Mesenchymal stem cell (in vitro differentiated cells and primary cell): ENCODE measurements around the gene HLA-DPA1.

Experiments
- DNase-seq: peaks from one replicate; pipeline ENCODE4 v3.0.0-alpha.2; 2013
- H2AFZ ChIP-seq: one replicate; pipeline ENCODE4 v1.6.1; 2013; ENCODE audit warnings: low read depth, mild to moderate bottlenecking, control low read depth, inconsistent platforms, low read length, moderate library complexity
- H2AK5ac ChIP-seq: 2 replicates; pipeline ENCODE4 v1.6.1; 2013; ENCODE audit warnings: low read length, moderate library complexity, mild to moderate bottlenecking, inconsistent platforms; ENCODE audit not compliant: severe bottlenecking
- H2BK120ac ChIP-seq: one replicate; pipeline ENCODE4 v1.6.1; 2013; ENCODE audit warnings: low read depth, mild to moderate bottlenecking, inconsistent platforms, low read length, moderate library complexity
- H2BK12ac ChIP-seq, 2 experiments: one replicate each; pipeline ENCODE4 v1.6.1; 2013; ENCODE audit warnings: inconsistent platforms in 2 of 2, low read length in 2 of 2, mild to moderate bottlenecking in 2 of 2, moderate library complexity in 2 of 2, control low read depth in 1 of 2
- H2BK15ac ChIP-seq: one replicate; pipeline ENCODE4 v1.6.1; 2013; ENCODE audit warnings: mild to moderate bottlenecking, low read depth, inconsistent platforms; ENCODE audit not compliant: poor library complexity, severe bottlenecking
- H2BK5ac ChIP-seq: 2 replicates; pipeline ENCODE4 v1.6.1; 2013; ENCODE audit warnings: low read depth, mild to moderate bottlenecking, low read length, control low read depth, inconsistent platforms; ENCODE audit not compliant: poor library complexity, severe bottlenecking
- H3K14ac ChIP-seq, 2 experiments: one replicate each; pipeline ENCODE4 v1.6.1; 2013; ENCODE audit warnings: inconsistent platforms in 2 of 2, low read length in 2 of 2, control low read depth in 1 of 2, mild to moderate bottlenecking in 1 of 2, moderate library complexity in 1 of 2
- H3K18ac ChIP-seq, 2 experiments: one replicate each; pipeline ENCODE4 v1.6.1; 2013; ENCODE audit warnings: inconsistent platforms in 2 of 2, low read length in 2 of 2, control low read depth in 1 of 2, low read depth in 1 of 2, mild to moderate bottlenecking in 1 of 2
- H3K23ac ChIP-seq, 2 experiments: one replicate each; pipeline ENCODE4 v1.6.1; 2013; ENCODE audit warnings: inconsistent platforms in 2 of 2, low read length in 2 of 2, mild to moderate bottlenecking in 2 of 2, moderate library complexity in 2 of 2, control low read depth in 1 of 2
- H3K27ac ChIP-seq: 2 replicates; pipeline ENCODE4 v1.5.1; 2013; ENCODE audit warnings: mild to moderate bottlenecking, moderate library complexity, low read length, control low read depth, inconsistent platforms; ENCODE audit not compliant: poor library complexity, severe bottlenecking
- H3K27me3 ChIP-seq, 2 experiments: 2 replicates each; pipeline versions ENCODE4 v1.6.1 to v1.7.0; 2013; ENCODE audit warnings: low read length in 2 of 2, mild to moderate bottlenecking in 2 of 2, moderate library complexity in 2 of 2, control low read depth in 1 of 2, inconsistent platforms in 1 of 2; ENCODE audit not compliant: control insufficient read depth in 1 of 2, insufficient read depth in 1 of 2
- H3K36me3 ChIP-seq, 2 experiments: 2 replicates each; pipeline versions ENCODE4 v1.6.1 to v1.7.0; 2013; ENCODE audit warnings: low read length in 2 of 2, control low read depth in 1 of 2, inconsistent platforms in 1 of 2, low read depth in 1 of 2, mild to moderate bottlenecking in 1 of 2; ENCODE audit not compliant: insufficient read depth in 2 of 2, control insufficient read depth in 1 of 2
- H3K4ac ChIP-seq, 2 experiments: one replicate each; pipeline ENCODE4 v1.6.1; 2013; ENCODE audit warnings: inconsistent platforms in 2 of 2, low read length in 2 of 2, mild to moderate bottlenecking in 2 of 2, moderate library complexity in 2 of 2, control low read depth in 1 of 2, low read depth in 1 of 2
- H3K4me1 ChIP-seq: 2 replicates; pipeline ENCODE4 v1.6.1; 2013; ENCODE audit warnings: low read depth, low read length, control low read depth; ENCODE audit not compliant: control insufficient read depth, insufficient read depth
- H3K4me2 ChIP-seq: 2 replicates; pipeline ENCODE4 v1.6.1; 2013; ENCODE audit warnings: low read length, mild to moderate bottlenecking, inconsistent platforms; ENCODE audit not compliant: poor library complexity, severe bottlenecking
- H3K4me3 ChIP-seq, 2 experiments: 2 replicates each; pipeline versions ENCODE4 v1.5.1 to v1.7.0; 2013; ENCODE audit warnings: low read length in 2 of 2, mild to moderate bottlenecking in 2 of 2, control low read depth in 1 of 2, low read depth in 1 of 2; ENCODE audit not compliant: insufficient read depth in 1 of 2
- H3K79me1 ChIP-seq: replicated peaks from 2 replicates; pipeline ENCODE4 v1.6.1; 2013; ENCODE audit warnings: mild to moderate bottlenecking, control low read depth, low read length, inconsistent platforms; ENCODE audit not compliant: poor library complexity, severe bottlenecking
- H3K9ac ChIP-seq: 2 replicates; pipeline ENCODE4 v1.7.0; 2013; ENCODE audit warnings: mild to moderate bottlenecking, low read length, moderate library complexity
- H3K9me3 ChIP-seq: 2 replicates; pipeline ENCODE4 v1.7.0; 2013; ENCODE audit warnings: mild to moderate bottlenecking, low read length; ENCODE audit not compliant: control insufficient read depth
- H4K8ac ChIP-seq: one replicate; pipeline ENCODE4 v1.6.1; 2013; ENCODE audit warnings: inconsistent platforms, mild to moderate bottlenecking, low read length, moderate library complexity
- H4K91ac ChIP-seq: one replicate; pipeline ENCODE4 v1.6.1; 2013; ENCODE audit warnings: mild to moderate bottlenecking, low read length, inconsistent platforms
- WGBS: methylation state at CpG from one replicate; pipeline ENCODE4 v1.1.7; 2013; ENCODE audit warnings: mixed read lengths; 5-methylcytosine and 5-hydroxymethylcytosine counted together

HLA-DPA1 gene

GRCh38 chr6:33070909-33071308, 2.5 kb downstream of the HLA-DPA1 start:
- Histone ChIP-seq H2AK5ac (no peak overlapping the region), H2BK120ac (no peak overlapping the region), H3K4ac (no peak overlapping the region), H2AFZ (no peak overlapping the region), H3K4me1 (no peaks in the 10 kb centered on the region), H3K23ac (no peak overlapping the region), H3K9me3 (no peaks in the 10 kb centered on the region), H3K79me1 (no peaks in the 10 kb centered on the region), H3K36me3 (peaks cover 0 to 49% of the 10 kb centered on the region in 2 experiments), H3K27me3 (peaks cover 0 to 3% of the 10 kb centered on the region in 2 experiments), H2BK15ac (no peak overlapping the region), H4K8ac (no peak overlapping the region), H3K14ac (no peak overlapping the region), H3K4me2 (no peak overlapping the region), H4K91ac (no peak overlapping the region), H3K4me3 (no peak overlapping the region), H3K9ac (no peak overlapping the region), H2BK5ac (no peak overlapping the region), H3K27ac (no peak overlapping the region), H2BK12ac (no peak overlapping the region), H3K18ac (no peak overlapping the region)
- WGBS: 86% methylated on average over 1 of the region's 2 CpGs
- no peak for DNase-seq

GRCh38 chr6:33069021-33069738, 4.3 kb downstream of the HLA-DPA1 start:
- no peaks in the 10 kb centered on the region for H3K79me1 ChIP-seq
- no peak overlapping the region for H2BK120ac ChIP-seq
- no peak overlapping the region for H3K27ac ChIP-seq
- no peaks in the 10 kb centered on the region for H3K9me3 ChIP-seq
- no peak overlapping the region for H2AFZ ChIP-seq
- no peak overlapping the region for H3K4me3 ChIP-seq
- H3K9ac ChIP-seq: no peak overlapping the region
- no peak overlapping the region for H2BK5ac ChIP-seq
- no peak overlapping the region for H3K23ac ChIP-seq
- H3K4me1 ChIP-seq: no peaks in the 10 kb centered on the region
- peaks cover 0 to 49% of the 10 kb centered on the region in 2 experiments for H3K36me3 ChIP-seq
- no peak for DNase-seq
- H2BK15ac ChIP-seq: no peak overlapping the region
- no peak overlapping the region for H2AK5ac ChIP-seq
- peaks cover 0 to 9% of the 10 kb centered on the region in 2 experiments for H3K27me3 ChIP-seq
- H3K14ac ChIP-seq: no peak overlapping the region
- H2BK12ac ChIP-seq: no peak overlapping the region
- H3K4ac ChIP-seq: no peak overlapping the region
- WGBS: 90% methylated on average over 9 of the region's 10 CpGs
- no peak overlapping the region for H3K18ac ChIP-seq
- H4K8ac ChIP-seq: no peak overlapping the region
- H4K91ac ChIP-seq: no peak overlapping the region
- no peak overlapping the region for H3K4me2 ChIP-seq

GRCh38 chr6:33066917-33067521, 6.4 kb downstream of the HLA-DPA1 start:
- no peak overlapping the region for H3K4ac ChIP-seq
- no peak overlapping the region for H2BK120ac ChIP-seq
- no peak overlapping the region for H2BK12ac ChIP-seq
- no peak overlapping the region for H3K9ac ChIP-seq
- no peaks in the 10 kb centered on the region for H3K9me3 ChIP-seq
- H4K8ac ChIP-seq: no peak overlapping the region
- no peak for DNase-seq
- no peak overlapping the region for H2BK15ac ChIP-seq
- H3K27ac ChIP-seq: no peak overlapping the region
- no peak overlapping the region for H4K91ac ChIP-seq
- no peak overlapping the region for H3K14ac ChIP-seq
- H3K36me3 ChIP-seq: peaks cover 0 to 49% of the 10 kb centered on the region in 2 experiments
- H3K4me2 ChIP-seq: no peak overlapping the region
- 100% methylated on average over 3 of the region's 3 CpGs for WGBS
- H2AK5ac ChIP-seq: no peak overlapping the region
- H3K4me3 ChIP-seq: no peak overlapping the region
- no peak overlapping the region for H3K23ac ChIP-seq
- no peaks in the 10 kb centered on the region for H3K4me1 ChIP-seq
- no peaks in the 10 kb centered on the region for H3K79me1 ChIP-seq
- peaks cover 0 to 7% of the 10 kb centered on the region in 2 experiments for H3K27me3 ChIP-seq
- H2AFZ ChIP-seq: no peak overlapping the region
- H2BK5ac ChIP-seq: no peak overlapping the region
- H3K18ac ChIP-seq: no peak overlapping the region

GRCh38 chr6:33065312-33065711, 8.1 kb downstream of the HLA-DPA1 start:
- Histone ChIP-seq H4K8ac (no peak overlapping the region), H3K18ac (no peak overlapping the region), H3K4me2 (no peak overlapping the region), H3K9ac (no peak overlapping the region), H2AK5ac (no peak overlapping the region), H2BK5ac (no peak overlapping the region), H3K79me1 (no peaks in the 10 kb centered on the region), H3K23ac (no peak overlapping the region), H3K27me3 (peaks cover 0 to 6% of the 10 kb centered on the region in 2 experiments), H3K27ac (no peak overlapping the region), H4K91ac (no peak overlapping the region), H3K4me1 (no peaks in the 10 kb centered on the region), H3K36me3 (peaks cover 0 to 43% of the 10 kb centered on the region in 2 experiments), H2BK120ac (no peak overlapping the region), H3K4ac (no peak overlapping the region), H3K4me3 (no peak overlapping the region), H2AFZ (no peak overlapping the region), H3K9me3 (no peaks in the 10 kb centered on the region), H2BK12ac (no peak overlapping the region), H2BK15ac (no peak overlapping the region), H3K14ac (no peak overlapping the region)
- DNase-seq: no peak
- WGBS: 84% methylated on average over 4 of the region's 4 CpGs
